Measurements from ENCODE around the gene SAMD14.

The SAMD14 gene

GRCh38 chr17:50147841-50148225, 17.9 kb upstream of the SAMD14 start:
- DNase-seq, result no peak

GRCh38 chr17:50146927-50147665, 17.1 kb upstream of the SAMD14 start:
- peak in 1 of 2 donors; percentile 21 for DNase-seq

- peak in 1 of 2 donors; percentile 28 for DNase-seq
These were observed 16.4 kb upstream of the SAMD14 start for GRCh38 chr17:50146230-50146926.

GRCh38 chr17:50145532-50146229, 15.7 kb upstream of the SAMD14 start:
- DNase-seq, result no peak

GRCh38 chr17:50144845-50145531, 15.0 kb upstream of the SAMD14 start:
- no peak for DNase-seq

- no peak for DNase-seq
These were observed 14.4 kb upstream of the SAMD14 start for GRCh38 chr17:50144355-50144754.

GRCh38 chr17:50143461-50144176, 13.7 kb upstream of the SAMD14 start:
- DNase-seq, result no peak

- DNase-seq, result no peak
These were observed 11.8 kb upstream of the SAMD14 start for GRCh38 chr17:50141745-50142110.

GRCh38 chr17:50141026-50141744, 11.2 kb upstream of the SAMD14 start:
- DNase-seq, result no peak

GRCh38 chr17:50139950-50140885, 10.3 kb upstream of the SAMD14 start:
- peak; percentile 81 to 83 for DNase-seq

GRCh38 chr17:50139185-50139783, 9.3 kb upstream of the SAMD14 start:
- DNase-seq, result no peak

GRCh38 chr17:50137042-50137441, 7.1 kb upstream of the SAMD14 start:
- DNase-seq, result no peak

- no peak for DNase-seq
These were observed 6.2 kb upstream of the SAMD14 start for GRCh38 chr17:50136096-50136687.

GRCh38 chr17:50135316-50136095, 5.5 kb upstream of the SAMD14 start:
- no peak for DNase-seq

GRCh38 chr17:50134206-50135110, 4.5 kb upstream of the SAMD14 start:
- DNase-seq, result no peak

GRCh38 chr17:50133769-50134099, 3.8 kb upstream of the SAMD14 start:
- no peak for DNase-seq

- DNase-seq, result no peak
These were observed 3.2 kb upstream of the SAMD14 start for GRCh38 chr17:50133028-50133768.

Data from CD4-positive, alpha-beta T cell treated with Interleukin-1 beta for 1 hour (primary cell).